Testis (tissue), 3 donors: ENCODE results near the gene TBC1D17. TPM values are rescaled to one million over a fixed set of nuclear protein-coding genes. Genes with fewer than 3 reads are reported as not detected.

Experiments
- DNase-seq: peaks from one replicate; pipeline ENCODE4 v3.0.0-alpha.2; 2019
- H3K27ac ChIP-seq, 2 donors: fragments of 200-600 bp; sonication (generic); one replicate each; pipeline ENCODE4 v1.5.1; 2019
- H3K27me3 ChIP-seq: fragments of 200-600 bp; sonication (generic); one replicate; pipeline ENCODE4 v1.5.1; 2019
- H3K36me3 ChIP-seq: fragments of 200-600 bp; sonication (generic); one replicate; pipeline ENCODE4 v1.5.1; 2017; ENCODE audit warnings: low read depth; ENCODE audit errors: missing control alignments
- H3K4me1 ChIP-seq: fragments of 200-600 bp; sonication (generic); one replicate; pipeline ENCODE4 v1.5.1; 2019
- H3K4me3 ChIP-seq, 2 donors: fragments of 200-600 bp; sonication (generic); one replicate each; pipeline ENCODE4 v1.5.1; 2017 to 2019
- H3K9me3 ChIP-seq: fragments of 200-600 bp; sonication (generic); one replicate; pipeline ENCODE4 v1.5.1; 2017
- CTCF ChIP-seq, 3 experiments: fragments of 450-650 bp in 2 of 3; fragments of 200-600 bp in 1 of 3; sonication (generic) in 1 of 3; IDR thresholded peaks; one replicate each; pipeline ENCODE4 v1.5.1; 2016 to 2019; ENCODE audit warnings: antibody characterized with exemption in 3 of 3, mild to moderate bottlenecking in 2 of 3, moderate library complexity in 1 of 3
- POLR2A ChIP-seq: fragments of 450-650 bp; IDR thresholded peaks from one replicate; pipeline ENCODE4 v1.6.1; 2017; ENCODE audit warnings: antibody characterized with exemption, mild to moderate bottlenecking, moderate library complexity
- whole genome bisulfite sequencing, 2 donors: methylation state at CpG; one replicate each; pipeline ENCODE4 v1.1.5; 2018; 5-methylcytosine and 5-hydroxymethylcytosine counted together
- intact Hi-C: fragments of 100-400 bp; cut with DNase I; formaldehyde crosslinking; loops from one replicate; pipeline ENCODE4 v1.15.1; 2023; ENCODE audit warnings: low total_unique reads
- polyA plus RNA-seq: library from polyadenylated mRNA; stranded (reverse); fragments of 350-450 nt; fragmentation: Illumina TruSeq; extraction: RNeasy Lipid Tissue Mini Kit (QIAGEN cat#74804); gene quantifications from one replicate; pipeline ENCODE4 v1.2.3, GENCODE V29; 2014; ENCODE audit warnings: low read depth, low replicate concordance; ENCODE audit not compliant: insufficient read depth
- total RNA-seq, 2 donors: library from RNA; depleted of rRNA; stranded (reverse); fragments of >200 nt; gene quantifications; one replicate each; pipeline ENCODE4 v1.2.3, GENCODE V29; 2016

TBC1D17 gene
- total and polyA plus RNA-seq, 3 donors from 2014 or later, result 31.1 to 49.1 (median 47.2) TPM

GRCh38 chr19:49840736-49841249 lies 36.7 kb upstream of the TBC1D17 start:
- no peaks in the 10 kb centered on the region for H3K27me3 ChIP-seq
- WGBS, 2 donors, result 89% methylated on average over 17 of the region's 17 CpGs
- TF ChIP-seq CTCF (IDR thresholded peaks at IDR 0.05) (no peak), POLR2A (no peak)
- DNase-seq, result no peak
- H3K27ac ChIP-seq, result no peak overlapping the region
- no peak overlapping the region for H3K4me3 ChIP-seq
- intact Hi-C loops, result no loop called here
- H3K36me3 ChIP-seq, result no peaks in the 10 kb centered on the region
- no peaks in the 10 kb centered on the region for H3K4me1 ChIP-seq
- no peaks in the 10 kb centered on the region for H3K9me3 ChIP-seq

GRCh38 chr19:49843265-49843664 lies 34.2 kb upstream of the TBC1D17 start:
- Histone ChIP-seq H3K36me3 (no peaks in the 10 kb centered on the region), H3K4me3 (no peak overlapping the region), H3K27ac (no peak overlapping the region), H3K4me1 (no peaks in the 10 kb centered on the region), H3K27me3 (no peaks in the 10 kb centered on the region), H3K9me3 (no peaks in the 10 kb centered on the region)
- no peak for DNase-seq
- intact Hi-C loops, result no loop called here
- TF ChIP-seq POLR2A (no peak), CTCF (IDR thresholded peaks at IDR 0.05) (no peak)
- 92 to 93% methylated on average over 3 of the region's 3 CpGs for WGBS, 2 donors

GRCh38 chr19:49844138-49845095 lies 33.1 kb upstream of the TBC1D17 start:
- H3K27ac ChIP-seq, result no peak overlapping the region
- H3K27me3 ChIP-seq, result no peaks in the 10 kb centered on the region
- intact Hi-C loops, result no loop called here
- no peaks in the 10 kb centered on the region for H3K9me3 ChIP-seq
- H3K4me3 ChIP-seq, result no peak overlapping the region
- H3K36me3 ChIP-seq, result no peaks in the 10 kb centered on the region
- TF ChIP-seq CTCF (IDR thresholded peaks at IDR 0.05) (no peak), POLR2A (no peak)
- 87 to 89% methylated on average over 15 to 18 of the region's 18 CpGs for WGBS, 2 donors
- no peak for DNase-seq
- H3K4me1 ChIP-seq, result no peaks in the 10 kb centered on the region

- Histone ChIP-seq H3K9me3 (no peaks in the 10 kb centered on the region), H3K27ac (no peak overlapping the region), H3K27me3 (no peaks in the 10 kb centered on the region), H3K4me3 (no peak overlapping the region), H3K36me3 (no peaks in the 10 kb centered on the region), H3K4me1 (no peaks in the 10 kb centered on the region)
- WGBS, 2 donors, result 84 to 86% methylated on average over 3 of the region's 3 CpGs
- intact Hi-C loops, result no loop called here
- TF ChIP-seq POLR2A, result no peak
- TF ChIP-seq CTCF (IDR thresholded peaks at IDR 0.05), result no peak
- DNase-seq, result no peak
Observed at GRCh38 chr19:49845414-49845813, 32.1 kb upstream of the TBC1D17 start.
